GM21529 (cell line): ENCODE results near the gene NSG1.
"Not testable (repeated sequence)": the region's sequence is repeated elsewhere in the genome, so short reads cannot be mapped to it uniquely, and the experiment has no call there.

Experiments
- ATAC-seq: cut with Tn5 transposase; IDR thresholded peaks from one replicate; pipeline ENCODE4 v1.9.1; 2021; ENCODE audit not compliant: unreplicated experiment

The NSG1 gene

GRCh38 chr4:4415107-4415805, 28.4 kb downstream of the NSG1 start:
- no peak for ATAC-seq

- ATAC-seq: no peak
Measured at GRCh38 chr4:4415806-4416805, 29.2 kb downstream of the NSG1 start.

GRCh38 chr4:4416981-4417380, 30.1 kb downstream of the NSG1 start:
- no peak for ATAC-seq

GRCh38 chr4:4417886-4418285, 31.0 kb downstream of the NSG1 start:
- ATAC-seq: no peak

- no peak for ATAC-seq
Measured at GRCh38 chr4:4418676-4419390, 31.9 kb downstream of the NSG1 start.

- no peak for ATAC-seq
Measured at GRCh38 chr4:4419896-4420295, 33.0 kb downstream of the NSG1 start.

- no peak for ATAC-seq
Measured at GRCh38 chr4:4420421-4420820, 33.5 kb downstream of the NSG1 start.

- ATAC-seq: no peak
Measured at GRCh38 chr4:4421356-4421755, 34.5 kb downstream of the NSG1 start.

GRCh38 chr4:4422117-4422516, 35.2 kb downstream of the NSG1 start:
- ATAC-seq: not testable (repeated sequence)

GRCh38 chr4:4422856-4423499, 36.1 kb downstream of the NSG1 start:
- ATAC-seq: no peak

- no peak for ATAC-seq
Measured at GRCh38 chr4:4423706-4424498, 37.0 kb downstream of the NSG1 start.

- no peak for ATAC-seq
Measured at GRCh38 chr4:4424499-4425115, 37.7 kb downstream of the NSG1 start.

GRCh38 chr4:4425119-4425690, 38.3 kb downstream of the NSG1 start:
- no peak for ATAC-seq

GRCh38 chr4:4425696-4426095, 38.8 kb downstream of the NSG1 start:
- ATAC-seq: no peak

- ATAC-seq: no peak
Measured at GRCh38 chr4:4426511-4427120, 39.7 kb downstream of the NSG1 start.

- no peak for ATAC-seq
Measured at GRCh38 chr4:4427121-4427870, 40.4 kb downstream of the NSG1 start.

GRCh38 chr4:4427886-4428285, 41.0 kb downstream of the NSG1 start:
- ATAC-seq: no peak
